Myometrial cell (primary cell): ENCODE data around the gene ZDHHC5. TPM values are rescaled to one million over a fixed set of nuclear protein-coding genes. Genes with fewer than 3 reads are reported as not detected.

Experiments
- total RNA-seq: library from RNA; depleted of rRNA; stranded (reverse); fragments of >200 nt; gene quantifications from 2 replicates; pipeline ENCODE4 v1.2.3, GENCODE V29; 2015

The ZDHHC5 gene, protein sequence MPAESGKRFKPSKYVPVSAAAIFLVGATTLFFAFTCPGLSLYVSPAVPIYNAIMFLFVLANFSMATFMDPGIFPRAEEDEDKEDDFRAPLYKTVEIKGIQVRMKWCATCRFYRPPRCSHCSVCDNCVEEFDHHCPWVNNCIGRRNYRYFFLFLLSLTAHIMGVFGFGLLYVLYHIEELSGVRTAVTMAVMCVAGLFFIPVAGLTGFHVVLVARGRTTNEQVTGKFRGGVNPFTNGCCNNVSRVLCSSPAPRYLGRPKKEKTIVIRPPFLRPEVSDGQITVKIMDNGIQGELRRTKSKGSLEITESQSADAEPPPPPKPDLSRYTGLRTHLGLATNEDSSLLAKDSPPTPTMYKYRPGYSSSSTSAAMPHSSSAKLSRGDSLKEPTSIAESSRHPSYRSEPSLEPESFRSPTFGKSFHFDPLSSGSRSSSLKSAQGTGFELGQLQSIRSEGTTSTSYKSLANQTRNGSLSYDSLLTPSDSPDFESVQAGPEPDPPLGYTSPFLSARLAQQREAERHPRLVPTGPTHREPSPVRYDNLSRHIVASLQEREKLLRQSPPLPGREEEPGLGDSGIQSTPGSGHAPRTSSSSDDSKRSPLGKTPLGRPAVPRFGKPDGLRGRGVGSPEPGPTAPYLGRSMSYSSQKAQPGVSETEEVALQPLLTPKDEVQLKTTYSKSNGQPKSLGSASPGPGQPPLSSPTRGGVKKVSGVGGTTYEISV
- total RNA-seq = 36.9 and 42.5 TPM in 2 replicates

DNA sequence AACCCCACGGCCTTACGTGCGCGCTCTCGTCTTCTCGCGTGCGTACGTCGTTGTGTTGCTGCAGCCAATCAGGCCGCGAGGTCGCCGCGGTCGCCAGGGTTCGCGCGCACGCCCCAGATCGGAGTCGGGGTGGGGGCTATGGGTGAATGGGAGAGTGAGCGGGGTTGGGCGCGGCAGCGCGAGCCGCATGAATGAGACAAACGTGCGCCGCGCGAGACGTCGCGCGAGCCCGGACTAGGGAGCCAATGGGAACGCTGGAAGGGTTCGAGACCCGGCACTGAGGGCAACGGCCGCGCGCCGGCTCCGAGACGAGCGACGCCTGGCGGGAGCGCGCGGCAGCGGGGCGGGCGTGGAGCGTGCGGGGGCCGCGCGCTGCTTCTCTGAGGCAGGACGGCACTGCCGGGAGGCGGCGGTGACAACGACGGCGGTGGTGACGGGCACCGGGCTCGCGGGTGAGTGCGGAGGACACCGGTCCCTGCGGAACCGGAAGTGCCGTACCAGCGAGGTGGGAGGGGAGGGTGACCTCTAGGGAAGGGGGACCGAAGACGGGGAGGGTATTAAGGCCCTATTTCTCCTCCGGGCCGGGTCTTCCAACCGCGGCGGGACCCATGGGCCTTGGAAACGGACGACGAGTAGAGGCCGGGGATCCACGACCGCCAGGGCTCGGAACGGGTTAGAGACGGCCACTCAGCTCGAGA is at the start of gene ZDHHC5:
ZDHHC5 (plus strand) TSS at position 379 of the 698 bp plus-strand sequence. CDS start 4,977 bp downstream, outside the sequence.

DNA sequence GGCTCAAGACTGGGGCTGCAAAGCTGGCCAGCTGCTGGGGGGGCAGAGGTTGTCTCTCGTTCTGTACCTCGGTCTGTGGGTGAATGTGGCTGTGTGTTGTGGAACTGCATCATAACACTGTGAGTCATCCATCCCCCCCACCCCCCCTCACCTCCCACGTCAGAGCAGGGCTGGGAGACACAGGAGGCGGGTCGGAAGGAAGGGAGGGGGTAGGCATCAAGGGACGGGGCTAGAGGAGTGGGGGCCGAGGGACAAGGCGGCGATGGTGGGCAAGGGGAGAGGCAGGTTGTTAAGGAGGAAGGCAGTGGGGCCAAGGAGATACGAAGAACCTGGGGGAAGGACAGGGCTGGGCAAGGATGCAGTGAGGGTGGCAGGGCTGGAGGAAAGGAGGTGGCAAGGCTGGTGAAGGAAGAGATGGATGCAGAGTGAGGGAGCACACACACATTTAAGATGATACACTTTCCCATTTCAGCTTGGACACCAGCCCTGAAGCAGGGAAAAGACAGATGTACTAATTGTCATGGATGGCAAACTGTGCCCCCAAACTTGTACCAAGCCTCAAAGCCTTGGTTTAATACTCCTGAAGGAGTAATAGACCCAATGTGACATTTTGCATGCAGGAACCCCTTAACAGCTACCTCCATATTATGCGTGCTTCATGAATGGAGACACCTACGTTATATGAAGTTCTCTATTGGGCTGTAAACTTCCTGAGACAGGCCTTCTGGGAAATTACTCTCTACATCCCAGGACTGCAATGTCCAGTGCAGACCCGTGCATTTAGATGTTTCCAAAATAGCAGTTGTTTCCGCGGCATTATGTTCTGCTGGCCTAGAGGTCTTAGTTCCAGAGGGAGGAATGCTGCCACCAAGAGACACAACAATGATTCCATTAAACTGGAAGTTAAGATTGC is 17.8 kb upstream of the ZDHHC5 start, which contains the start of gene YPEL4:
YPEL4 (minus strand) TSS at position 87 of the 913 bp plus-strand sequence. CDS start 2,805 bp downstream, outside the sequence.

DNA sequence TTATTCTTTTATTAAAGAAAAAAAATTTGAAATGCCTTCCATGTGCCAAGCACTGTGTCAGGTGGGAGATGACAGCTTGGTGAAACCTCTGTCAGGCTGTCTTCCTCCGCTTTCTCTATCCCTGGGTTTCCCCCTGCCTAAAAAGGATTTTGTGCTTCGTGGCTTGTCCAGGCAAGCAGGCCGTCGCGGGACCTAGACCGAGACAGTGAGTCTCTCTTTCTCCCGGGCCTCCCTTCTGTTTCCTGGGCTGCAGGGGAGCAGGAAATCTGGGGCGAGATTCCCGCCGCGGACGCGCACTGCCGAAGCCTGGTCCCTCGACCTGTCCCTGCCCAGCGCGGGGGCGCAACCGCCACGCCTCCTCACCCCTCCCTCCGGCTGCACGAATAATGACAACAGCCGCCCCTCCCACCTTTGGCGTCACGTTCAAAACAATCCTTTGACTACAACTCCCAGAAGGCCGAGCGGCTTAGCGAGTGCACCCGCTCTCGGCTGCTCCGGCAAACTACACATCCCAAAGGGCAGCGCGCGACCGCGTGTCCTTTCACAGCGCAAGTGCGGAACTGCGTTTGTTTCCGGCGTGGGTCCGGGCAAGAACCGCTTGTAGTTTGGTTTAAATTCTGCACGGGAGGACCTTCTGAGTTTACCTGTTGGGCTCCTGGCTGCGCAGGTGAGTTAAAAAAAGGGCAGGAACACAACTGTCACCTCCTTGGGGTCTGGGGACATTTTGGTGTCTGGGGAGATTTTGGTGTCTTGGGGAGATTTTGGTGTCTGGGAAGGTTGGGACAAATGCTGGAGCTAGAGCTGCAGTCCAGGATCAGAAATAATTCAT is 10.5 kb upstream of the ZDHHC5 start, which contains the start of gene CLP1:
CLP1 (plus strand) TSS at position 569 of the 829 bp plus-strand sequence. CDS start 1,715 bp downstream, outside the sequence.

DNA sequence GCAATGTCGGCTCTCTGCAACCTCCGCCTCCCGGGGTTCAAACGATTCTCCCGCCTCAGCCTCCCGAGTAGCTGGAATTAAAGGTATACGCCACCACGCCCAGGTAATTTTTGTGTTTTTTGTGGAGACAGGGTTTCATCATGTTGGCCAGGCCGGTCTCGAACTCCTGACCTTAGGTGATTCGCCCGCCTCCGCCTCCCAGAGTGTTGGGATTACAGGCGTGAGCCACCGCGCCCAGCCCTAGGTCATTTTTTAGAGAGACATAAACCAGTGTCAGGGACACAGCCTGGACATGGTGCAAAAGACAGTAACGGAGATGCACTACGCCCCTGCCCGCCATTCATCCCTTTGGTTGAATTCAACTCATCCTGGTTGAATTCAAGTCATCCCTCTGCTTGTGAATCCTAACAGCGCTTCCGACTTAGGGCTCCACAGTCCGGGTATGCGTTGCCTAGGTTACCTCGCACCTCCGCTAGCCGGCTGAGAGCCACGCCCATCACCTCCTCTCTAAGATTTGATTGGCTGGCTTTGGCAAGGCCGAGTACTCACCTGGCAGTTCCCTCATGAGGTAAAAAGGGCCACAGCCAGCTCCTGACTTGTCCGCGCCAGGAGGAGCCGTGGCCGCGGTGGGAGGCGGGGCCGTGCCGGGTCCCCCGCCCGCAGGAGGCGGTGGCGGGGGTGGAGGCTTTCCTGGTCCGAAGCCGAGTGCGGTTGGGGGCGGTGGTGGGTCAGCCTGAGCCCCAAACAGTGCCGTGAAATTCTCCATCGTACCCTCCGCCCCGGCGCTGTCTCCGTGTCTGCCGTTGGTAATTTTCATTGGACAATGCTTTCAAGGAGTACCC is 43.7 kb downstream of the ZDHHC5 start, which contains the start of gene MED19:
MED19 (minus strand) TSS at position 802 of the 842 bp plus-strand sequence; CDS start at position 766, 36 bp downstream.

DNA sequence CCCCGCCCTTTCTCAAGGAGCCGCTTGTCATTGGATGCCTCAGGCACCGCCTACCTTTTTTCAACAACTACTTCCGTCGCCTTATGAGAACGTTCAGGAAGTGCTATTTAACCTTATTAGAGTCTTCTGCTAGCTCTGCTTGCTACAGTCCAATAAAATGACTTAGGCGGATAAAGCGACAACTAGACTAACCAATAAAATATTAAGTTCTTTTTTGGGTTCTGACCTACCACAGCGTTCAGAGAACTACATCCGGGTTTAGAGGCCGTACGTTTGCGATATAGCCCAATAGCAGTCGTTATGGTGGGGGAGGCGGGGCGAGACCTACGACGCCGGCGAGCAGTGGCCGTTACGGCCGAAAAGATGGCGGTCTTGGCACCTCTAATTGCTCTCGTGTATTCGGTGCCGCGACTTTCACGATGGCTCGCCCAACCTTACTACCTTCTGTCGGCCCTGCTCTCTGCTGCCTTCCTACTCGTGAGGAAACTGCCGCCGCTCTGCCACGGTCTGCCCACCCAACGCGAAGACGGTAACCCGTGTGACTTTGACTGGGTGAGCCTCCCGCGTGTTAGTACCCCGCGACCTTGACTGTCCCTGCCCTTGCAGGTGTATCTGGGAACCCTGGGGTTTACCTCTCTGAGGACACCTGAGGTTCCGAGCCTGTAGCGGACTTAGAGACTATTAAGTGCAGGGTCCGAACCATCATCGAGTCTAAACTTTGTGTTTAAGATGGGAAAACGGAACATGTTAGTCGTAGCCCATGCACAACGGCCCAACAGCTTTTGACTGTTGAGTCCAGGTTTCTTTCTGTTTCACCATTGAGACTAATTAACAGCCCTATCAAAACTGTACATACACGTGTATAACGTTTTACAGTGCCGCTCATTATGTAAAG is 44.6 kb downstream of the ZDHHC5 start, which contains the start of gene TMX2:
TMX2 (plus strand) TSS at position 338 of the 895 bp plus-strand sequence; CDS start at position 364, 26 bp downstream.

DNA sequence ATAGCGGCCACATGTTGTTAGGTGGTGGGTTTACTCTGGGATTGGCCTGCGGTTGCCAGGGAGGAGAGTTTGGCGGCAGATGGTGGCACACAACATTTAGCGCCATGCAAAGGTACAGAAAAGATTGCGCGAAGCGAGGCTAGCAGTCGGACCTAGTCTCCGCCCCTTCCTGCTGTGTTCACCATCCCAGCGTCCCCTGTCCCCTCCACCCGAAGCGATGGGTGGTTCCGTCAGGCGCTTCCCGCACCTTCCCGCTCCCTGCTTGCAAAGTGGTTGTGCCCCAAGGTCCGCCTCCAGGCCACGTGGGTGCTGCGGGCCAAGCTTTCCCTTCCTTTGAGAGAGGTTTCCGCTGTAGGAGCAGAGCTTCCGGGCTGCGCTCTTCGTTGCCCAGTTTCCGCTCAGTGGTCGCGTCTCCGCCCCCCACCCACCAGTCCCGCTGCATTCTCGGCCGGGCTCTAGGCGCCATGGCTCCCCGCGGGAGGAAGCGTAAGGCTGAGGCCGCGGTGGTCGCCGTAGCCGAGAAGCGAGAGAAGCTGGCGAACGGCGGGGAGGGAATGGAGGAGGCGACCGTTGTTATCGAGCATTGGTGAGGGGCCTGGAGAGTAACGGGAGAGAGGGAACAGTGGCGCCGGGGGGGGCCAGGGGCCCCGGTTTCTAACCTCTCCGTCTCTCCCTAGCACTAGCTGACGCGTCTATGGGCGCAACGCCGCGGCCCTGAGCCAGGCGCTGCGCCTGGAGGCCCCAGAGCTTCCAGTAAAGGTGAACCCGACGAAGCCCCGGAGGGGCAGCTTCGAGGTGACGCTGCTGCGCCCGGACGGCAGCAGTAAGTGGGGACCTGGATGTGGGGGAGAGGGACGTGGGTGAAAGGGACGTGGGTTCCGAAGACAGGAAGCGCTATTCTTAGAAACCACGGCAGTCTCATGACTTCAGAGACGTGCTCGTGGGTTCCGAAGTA is 73.5 kb downstream of the ZDHHC5 start, which contains the start of gene SELENOH:
SELENOH (plus strand) TSS at position 360 of the 955 bp plus-strand sequence; CDS start at position 465, 105 bp downstream.

Other genes with a start within 250 kb of the ZDHHC5 start
- gene SLC43A3, start 241.0 kb upstream of the ZDHHC5 start, total RNA-seq = 83.5 and 190 TPM in 2 replicates
- 1.4 and 1.7 TPM in 2 replicates for gene RTN4RL2, start 207.6 kb upstream of the ZDHHC5 start, total RNA-seq
- gene SLC43A1, start 152.4 kb upstream of the ZDHHC5 start, total RNA-seq = 19.9 and 20.9 TPM in 2 replicates
- gene TIMM10, start 137.4 kb upstream of the ZDHHC5 start, total RNA-seq = 41.5 and 43.8 TPM in 2 replicates
- not detected in 2 replicates for gene SMTNL1, start 130.5 kb upstream of the ZDHHC5 start, total RNA-seq
- 66.6 and 96.0 TPM in 2 replicates for gene UBE2L6, start 100.4 kb upstream of the ZDHHC5 start, total RNA-seq
- 157 and 185 TPM in 2 replicates for gene SERPING1, start 70.4 kb upstream of the ZDHHC5 start, total RNA-seq
- 0.18 TPM in 1 of 2 replicates, not detected in the other for gene YPEL4, start 18.2 kb upstream of the ZDHHC5 start, total RNA-seq
- 15.8 and 23.9 TPM in 2 replicates for gene CLP1, start 10.4 kb upstream of the ZDHHC5 start, total RNA-seq
- 28.0 and 31.5 TPM in 2 replicates for gene MED19, start 44.1 kb downstream of the ZDHHC5 start, total RNA-seq
- 61.4 and 76.0 TPM in 2 replicates for gene TMX2, start 44.5 kb downstream of the ZDHHC5 start, total RNA-seq
- 182 and 215 TPM in 2 replicates for gene SELENOH, start 73.4 kb downstream of the ZDHHC5 start, total RNA-seq
- not detected in 2 replicates for gene BTBD18, start 83.7 kb downstream of the ZDHHC5 start, total RNA-seq
- gene CTNND1, start 93.7 kb downstream of the ZDHHC5 start, total RNA-seq = 68.3 and 83.8 TPM in 2 replicates